Measurements from ENCODE around the gene CRKL. TPM values are rescaled to one million over a fixed set of nuclear protein-coding genes. Genes with fewer than 3 reads are reported as not detected.
"Not testable (repeated sequence)": the region's sequence is repeated elsewhere in the genome, so short reads cannot be mapped to it uniquely, and the experiment has no call there.

Gene CRKL
- total and polyA plus RNA-seq, 9 donors, result 36.4 to 56.8 (median 45.2) TPM

DNA sequence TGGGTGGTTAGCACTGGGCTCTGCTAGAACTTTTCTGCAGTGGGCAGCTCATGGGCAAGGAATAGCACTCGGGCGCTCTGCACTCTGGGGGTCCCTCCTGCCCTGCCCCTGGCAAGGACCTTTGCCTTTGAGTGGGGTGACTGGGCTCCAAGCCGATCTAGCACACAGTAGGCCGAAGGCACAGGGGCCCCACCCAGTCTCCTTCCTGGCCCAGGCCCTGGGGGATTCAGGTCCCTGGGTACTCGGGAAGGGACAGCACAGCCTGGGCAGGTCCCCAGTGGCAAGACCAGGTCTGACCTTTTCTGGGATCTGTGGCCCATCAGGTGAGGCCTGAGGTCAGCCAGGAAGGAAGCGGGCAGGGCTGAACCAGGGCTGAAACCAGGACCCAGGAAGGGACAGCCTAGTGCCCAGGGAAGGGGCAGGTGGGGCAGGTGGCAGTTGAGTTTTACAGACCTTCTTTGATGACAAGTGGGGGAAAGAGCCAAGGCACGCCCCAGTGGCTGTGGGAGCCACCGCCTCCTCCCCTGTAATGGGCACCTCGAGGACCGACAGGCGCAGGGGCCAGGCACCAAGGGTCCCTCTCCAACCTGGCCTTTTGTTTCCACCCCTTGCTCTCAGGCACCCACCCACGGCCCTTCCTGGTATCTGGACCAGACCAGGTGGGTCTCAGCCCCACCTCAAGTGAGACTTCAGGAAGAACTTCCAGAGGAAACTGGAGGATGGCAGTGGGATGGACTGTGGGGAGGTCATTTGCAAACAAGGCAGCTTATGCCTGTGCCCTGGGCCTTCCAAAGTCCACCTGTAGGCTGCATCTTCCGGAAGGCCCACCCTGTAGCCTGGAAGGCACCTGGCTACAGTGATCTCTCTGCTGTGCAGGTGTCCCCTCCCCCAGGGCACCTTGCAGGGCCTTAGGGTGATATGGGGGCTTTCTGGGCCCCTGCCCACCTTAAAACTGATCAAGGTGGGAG is 49.0 kb downstream of the CRKL start:
- no peak overlapping the region for H3K4me3 ChIP-seq (ENCODE audit: low read length)
- no peaks in the 10 kb centered on the region for H3K9me3 ChIP-seq (replicated peaks; ENCODE audit: control insufficient read depth, low read depth, low read length)
- no peak for DNase-seq
- H3K36me3 ChIP-seq (ENCODE audit: control insufficient read depth, insufficient read depth, low read length), result no peaks in the 10 kb centered on the region
- no peak overlapping the region for H3K27ac ChIP-seq (ENCODE audit: low read length)
- peaks cover 30% of the 10 kb centered on the region for H3K27me3 ChIP-seq (ENCODE audit: control insufficient read depth, insufficient read depth, low read length)
- peaks cover 9% of the 10 kb centered on the region for H3K4me1 ChIP-seq (ENCODE audit: control insufficient read depth, insufficient read depth, low read length)
- WGBS (ENCODE audit: insufficient coverage), result 61% methylated on average over 11 of the region's 13 CpGs

DNA sequence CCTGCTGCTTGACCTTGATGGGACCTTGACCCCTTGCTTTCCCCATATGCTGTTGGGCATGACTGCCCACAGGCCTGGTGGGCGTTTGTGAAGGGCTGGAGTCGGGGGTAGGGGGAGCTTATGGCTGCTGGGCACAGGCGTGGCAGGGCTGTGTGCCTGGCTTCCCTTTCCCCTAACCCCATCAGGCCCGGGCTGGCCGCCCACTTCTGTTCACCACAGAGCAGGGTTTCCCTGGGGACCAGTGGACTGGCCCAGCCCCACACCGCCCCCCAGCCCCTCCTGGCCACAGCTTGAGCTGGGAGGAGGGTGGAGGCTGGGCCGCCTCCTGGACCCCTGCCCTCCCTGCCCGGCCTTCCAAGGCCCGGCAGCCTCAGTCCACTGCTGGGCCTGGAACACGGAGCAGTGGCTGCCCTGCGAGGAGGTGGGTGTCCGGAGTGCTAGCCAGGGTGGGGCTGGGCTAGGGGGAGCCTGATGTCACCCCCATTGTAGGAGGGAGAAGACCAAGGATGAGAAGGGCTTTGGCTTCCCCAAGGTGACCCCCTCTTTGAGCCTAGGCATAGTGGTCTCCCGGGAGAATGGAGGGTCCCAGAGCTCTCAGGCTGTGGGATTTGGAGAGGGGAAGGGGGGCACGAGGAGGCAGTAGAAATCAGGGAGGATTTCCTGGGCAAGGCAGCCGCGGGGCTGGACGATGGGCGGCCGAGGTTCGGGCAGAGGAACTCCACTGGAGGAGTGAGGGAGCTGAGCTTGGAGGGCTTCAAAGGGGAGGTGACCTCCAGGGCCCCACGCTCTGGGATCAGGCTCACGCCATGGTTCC is 49.9 kb downstream of the CRKL start, which contains the start of gene AIFM3:
TSS of gene AIFM3 (plus strand) at position 373 of the 814 bp plus-strand sequence. CDS start 690 bp downstream, outside the sequence.
- Histone ChIP-seq H3K27ac (ENCODE audit: low read length) (no peak within 1 kb of the TSS), H3K4me3 (ENCODE audit: low read length) (no peak within 1 kb of the TSS)
- WGBS (ENCODE audit: insufficient coverage), result 35% methylated on average over 16 of the region's 22 CpGs

DNA sequence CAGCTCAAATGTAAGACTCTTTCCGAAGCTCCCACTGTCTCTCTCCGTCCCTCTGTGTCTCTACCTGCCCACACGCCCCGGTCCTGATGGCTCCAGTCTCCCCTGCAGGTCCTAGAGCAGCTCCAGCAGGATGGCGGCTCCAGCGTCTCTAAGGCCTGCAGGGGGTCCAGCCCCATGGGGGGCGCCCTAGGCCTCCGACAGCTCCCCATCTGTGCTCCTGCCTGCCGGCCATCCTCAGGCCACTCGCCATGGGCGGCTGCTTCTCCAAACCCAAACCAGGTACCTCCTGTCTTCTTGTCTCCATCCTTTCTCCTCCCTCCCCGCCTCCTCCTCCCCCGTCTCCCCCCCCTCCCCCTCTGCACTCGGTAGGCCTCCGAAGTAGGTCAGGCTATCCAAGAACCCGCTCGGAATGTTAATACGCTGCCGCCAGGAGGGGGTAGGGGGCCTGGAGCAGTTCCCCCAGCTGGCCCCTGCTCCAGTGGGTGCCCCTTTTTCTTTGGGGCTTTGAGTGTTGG is 50.5 kb downstream of the CRKL start:
- Histone ChIP-seq H3K4me3 (ENCODE audit: low read length) (no peak overlapping the region), H3K4me1 (ENCODE audit: control insufficient read depth, insufficient read depth, low read length) (peaks cover 9% of the 10 kb centered on the region), H3K27ac (ENCODE audit: low read length) (no peak overlapping the region), H3K36me3 (ENCODE audit: control insufficient read depth, insufficient read depth, low read length) (no peaks in the 10 kb centered on the region), H3K27me3 (ENCODE audit: control insufficient read depth, insufficient read depth, low read length) (peaks cover 30% of the 10 kb centered on the region), H3K9me3 (replicated peaks; ENCODE audit: control insufficient read depth, low read depth, low read length) (no peaks in the 10 kb centered on the region)
- 29% methylated on average over 9 of the region's 19 CpGs for WGBS (ENCODE audit: insufficient coverage)
- DNase-seq, result no peak

More for the DNA sequence above, 49.9 kb downstream of the CRKL start, which contains the start of gene AIFM3:
- no peaks in the 10 kb centered on the region for H3K9me3 ChIP-seq (replicated peaks; ENCODE audit: control insufficient read depth, low read depth, low read length)
- peaks cover 30% of the 10 kb centered on the region for H3K27me3 ChIP-seq (ENCODE audit: control insufficient read depth, insufficient read depth, low read length)
- H3K4me1 ChIP-seq (ENCODE audit: control insufficient read depth, insufficient read depth, low read length), result peaks cover 9% of the 10 kb centered on the region
- H3K36me3 ChIP-seq (ENCODE audit: control insufficient read depth, insufficient read depth, low read length), result no peaks in the 10 kb centered on the region
- DNase-seq, result no peak

GRCh38 chr22:20968281-20968977 is 51.2 kb downstream of the CRKL start:
- no peak overlapping the region for H3K27ac ChIP-seq (ENCODE audit: low read length)
- H3K9me3 ChIP-seq (replicated peaks; ENCODE audit: control insufficient read depth, low read depth, low read length), result no peaks in the 10 kb centered on the region
- no peaks in the 10 kb centered on the region for H3K36me3 ChIP-seq (ENCODE audit: control insufficient read depth, insufficient read depth, low read length)

GRCh38 chr22:20970939-20971657 is 53.9 kb downstream of the CRKL start:
- no peak for DNase-seq
- Histone ChIP-seq H3K27me3 (ENCODE audit: control insufficient read depth, insufficient read depth, low read length) (peaks cover 6% of the 10 kb centered on the region), H3K9me3 (replicated peaks; ENCODE audit: control insufficient read depth, low read depth, low read length) (no peaks in the 10 kb centered on the region), H3K36me3 (ENCODE audit: control insufficient read depth, insufficient read depth, low read length) (no peaks in the 10 kb centered on the region), H3K4me3 (ENCODE audit: low read length) (no peak overlapping the region), H3K4me1 (ENCODE audit: control insufficient read depth, insufficient read depth, low read length) (no peaks in the 10 kb centered on the region), H3K27ac (ENCODE audit: low read length) (no peak overlapping the region)
- 17% methylated on average over 3 of the region's 4 CpGs for WGBS (ENCODE audit: insufficient coverage)

More at GRCh38 chr22:20968281-20968977, 51.2 kb downstream of the CRKL start:
- Histone ChIP-seq H3K4me1 (ENCODE audit: control insufficient read depth, insufficient read depth, low read length) (peaks cover 9% of the 10 kb centered on the region), H3K4me3 (ENCODE audit: low read length) (no peak overlapping the region), H3K27me3 (ENCODE audit: control insufficient read depth, insufficient read depth, low read length) (peaks cover 29% of the 10 kb centered on the region)
- 77% methylated on average over 2 of the region's 7 CpGs for WGBS (ENCODE audit: insufficient coverage)
- DNase-seq, result no peak

- DNase-seq; H3K4me1 ChIP-seq (ENCODE audit: control insufficient read depth, insufficient read depth, low read length); H3K4me3 ChIP-seq (ENCODE audit: low read length); H3K27ac ChIP-seq (ENCODE audit: low read length); H3K36me3 ChIP-seq (ENCODE audit: control insufficient read depth, insufficient read depth, low read length); H3K27me3 ChIP-seq (ENCODE audit: control insufficient read depth, insufficient read depth, low read length); H3K9me3 ChIP-seq (replicated peaks; ENCODE audit: control insufficient read depth, low read depth, low read length): not testable (repeated sequence)
- WGBS (ENCODE audit: insufficient coverage), result 80% methylated on average over 2 of the region's 11 CpGs
These were observed 54.9 kb downstream of the CRKL start for GRCh38 chr22:20972014-20972694.

GRCh38 chr22:20972933-20973577 is 55.8 kb downstream of the CRKL start:
- H3K36me3 ChIP-seq (ENCODE audit: control insufficient read depth, insufficient read depth, low read length), result no peaks in the 10 kb centered on the region
- 75% methylated on average over 9 of the region's 21 CpGs for WGBS (ENCODE audit: insufficient coverage)
- H3K27ac ChIP-seq (ENCODE audit: low read length), result no peak overlapping the region
- DNase-seq, result no peak
- no peak overlapping the region for H3K4me3 ChIP-seq (ENCODE audit: low read length)
- no peaks in the 10 kb centered on the region for H3K9me3 ChIP-seq (replicated peaks; ENCODE audit: control insufficient read depth, low read depth, low read length)
- no peaks in the 10 kb centered on the region for H3K4me1 ChIP-seq (ENCODE audit: control insufficient read depth, insufficient read depth, low read length)
- no peaks in the 10 kb centered on the region for H3K27me3 ChIP-seq (ENCODE audit: control insufficient read depth, insufficient read depth, low read length)

DNA sequence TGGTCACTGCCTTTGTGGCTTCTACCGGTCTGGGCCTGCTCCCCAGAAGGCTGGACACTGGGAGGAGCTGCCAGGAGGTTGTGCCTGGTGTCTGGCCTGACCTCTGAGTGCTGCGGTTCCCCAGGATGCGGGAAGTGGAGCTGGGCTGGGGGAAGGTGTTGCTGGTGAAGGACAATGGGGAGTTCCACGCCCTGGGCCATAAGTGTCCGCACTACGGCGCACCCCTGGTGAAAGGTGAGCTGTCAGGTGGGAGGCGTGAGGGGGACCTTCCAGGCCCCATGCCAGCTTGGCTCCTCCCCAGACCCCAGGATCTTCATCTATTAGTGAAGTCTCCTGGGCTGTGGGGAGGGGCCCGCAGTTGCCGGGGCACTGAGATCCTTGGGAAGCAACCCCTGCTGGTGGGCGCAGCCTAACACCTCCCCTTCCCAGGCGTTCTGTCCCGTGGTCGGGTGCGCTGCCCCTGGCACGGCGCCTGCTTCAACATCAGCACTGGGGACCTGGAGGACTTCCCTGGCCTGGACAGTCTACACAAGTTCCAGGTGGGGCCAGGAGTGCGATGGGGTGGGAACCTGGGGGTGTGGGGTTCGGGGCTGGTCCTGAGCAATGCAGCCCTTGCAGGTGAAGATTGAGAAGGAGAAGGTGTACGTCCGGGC is 56.6 kb downstream of the CRKL start:
- H3K36me3 ChIP-seq (ENCODE audit: control insufficient read depth, insufficient read depth, low read length), result no peaks in the 10 kb centered on the region
- H3K9me3 ChIP-seq (replicated peaks; ENCODE audit: control insufficient read depth, low read depth, low read length), result no peaks in the 10 kb centered on the region
- H3K27ac ChIP-seq (ENCODE audit: low read length), result no peak overlapping the region
- H3K27me3 ChIP-seq (ENCODE audit: control insufficient read depth, insufficient read depth, low read length), result no peaks in the 10 kb centered on the region
- 70% methylated on average over 5 of the region's 21 CpGs for WGBS (ENCODE audit: insufficient coverage)
- no peak overlapping the region for H3K4me3 ChIP-seq (ENCODE audit: low read length)
- DNase-seq, result no peak
- no peaks in the 10 kb centered on the region for H3K4me1 ChIP-seq (ENCODE audit: control insufficient read depth, insufficient read depth, low read length)

Measured in muscle of leg (tissue), 11 donors.